Measurements from ENCODE around the gene BTBD7.
"Not testable (repeated sequence)": the region's sequence is repeated elsewhere in the genome, so short reads cannot be mapped to it uniquely, and the experiment has no call there.

BTBD7 gene, protein sequence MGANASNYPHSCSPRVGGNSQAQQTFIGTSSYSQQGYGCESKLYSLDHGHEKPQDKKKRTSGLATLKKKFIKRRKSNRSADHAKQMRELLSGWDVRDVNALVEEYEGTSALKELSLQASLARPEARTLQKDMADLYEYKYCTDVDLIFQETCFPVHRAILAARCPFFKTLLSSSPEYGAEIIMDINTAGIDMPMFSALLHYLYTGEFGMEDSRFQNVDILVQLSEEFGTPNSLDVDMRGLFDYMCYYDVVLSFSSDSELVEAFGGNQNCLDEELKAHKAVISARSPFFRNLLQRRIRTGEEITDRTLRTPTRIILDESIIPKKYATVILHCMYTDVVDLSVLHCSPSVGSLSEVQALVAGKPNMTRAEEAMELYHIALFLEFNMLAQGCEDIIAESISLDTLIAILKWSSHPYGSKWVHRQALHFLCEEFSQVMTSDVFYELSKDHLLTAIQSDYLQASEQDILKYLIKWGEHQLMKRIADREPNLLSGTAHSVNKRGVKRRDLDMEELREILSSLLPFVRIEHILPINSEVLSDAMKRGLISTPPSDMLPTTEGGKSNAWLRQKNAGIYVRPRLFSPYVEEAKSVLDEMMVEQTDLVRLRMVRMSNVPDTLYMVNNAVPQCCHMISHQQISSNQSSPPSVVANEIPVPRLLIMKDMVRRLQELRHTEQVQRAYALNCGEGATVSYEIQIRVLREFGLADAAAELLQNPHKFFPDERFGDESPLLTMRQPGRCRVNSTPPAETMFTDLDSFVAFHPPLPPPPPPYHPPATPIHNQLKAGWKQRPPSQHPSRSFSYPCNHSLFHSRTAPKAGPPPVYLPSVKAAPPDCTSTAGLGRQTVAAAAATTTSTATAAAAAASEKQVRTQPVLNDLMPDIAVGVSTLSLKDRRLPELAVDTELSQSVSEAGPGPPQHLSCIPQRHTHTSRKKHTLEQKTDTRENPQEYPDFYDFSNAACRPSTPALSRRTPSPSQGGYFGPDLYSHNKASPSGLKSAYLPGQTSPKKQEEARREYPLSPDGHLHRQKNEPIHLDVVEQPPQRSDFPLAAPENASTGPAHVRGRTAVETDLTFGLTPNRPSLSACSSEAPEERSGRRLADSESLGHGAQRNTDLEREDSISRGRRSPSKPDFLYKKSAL

GRCh38 chr14:93332853-93333630 lies at the start of gene BTBD7:
BTBD7 (minus strand) TSS chr14:93333036; CDS start chr14:93296051, 36,985 bp downstream.
- peak; percentile 96 for DNase-seq

GRCh38 chr14:93381644-93382043 lies 48.8 kb upstream of the BTBD7 start:
- no peak for DNase-seq

- DNase-seq: no peak
Measured at GRCh38 chr14:93379831-93380230, 47.0 kb upstream of the BTBD7 start.

DNA sequence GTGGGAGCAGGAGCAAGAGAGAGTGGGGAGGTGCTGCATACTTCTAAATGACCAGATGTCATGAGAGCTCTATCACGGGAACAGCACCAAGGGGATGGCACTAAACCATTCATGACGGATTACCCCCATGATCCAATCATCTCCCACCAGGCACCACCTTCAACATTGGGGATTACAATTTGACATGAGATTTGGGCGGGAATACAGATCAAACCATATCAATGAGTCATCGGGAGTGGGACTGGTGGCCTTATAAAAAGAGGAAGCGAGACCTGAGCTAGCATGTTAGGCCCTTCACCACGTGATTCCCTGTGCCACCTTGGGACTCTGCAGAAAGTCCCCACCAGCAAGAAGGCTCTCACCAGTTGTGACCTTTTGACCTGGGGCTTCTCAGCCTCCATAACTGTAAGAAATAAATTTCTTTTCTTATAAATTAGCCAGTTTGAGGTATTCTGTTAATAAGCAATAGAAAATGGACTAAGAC lies 42.9 kb upstream of the BTBD7 start:
- DNase-seq: no peak

DNA sequence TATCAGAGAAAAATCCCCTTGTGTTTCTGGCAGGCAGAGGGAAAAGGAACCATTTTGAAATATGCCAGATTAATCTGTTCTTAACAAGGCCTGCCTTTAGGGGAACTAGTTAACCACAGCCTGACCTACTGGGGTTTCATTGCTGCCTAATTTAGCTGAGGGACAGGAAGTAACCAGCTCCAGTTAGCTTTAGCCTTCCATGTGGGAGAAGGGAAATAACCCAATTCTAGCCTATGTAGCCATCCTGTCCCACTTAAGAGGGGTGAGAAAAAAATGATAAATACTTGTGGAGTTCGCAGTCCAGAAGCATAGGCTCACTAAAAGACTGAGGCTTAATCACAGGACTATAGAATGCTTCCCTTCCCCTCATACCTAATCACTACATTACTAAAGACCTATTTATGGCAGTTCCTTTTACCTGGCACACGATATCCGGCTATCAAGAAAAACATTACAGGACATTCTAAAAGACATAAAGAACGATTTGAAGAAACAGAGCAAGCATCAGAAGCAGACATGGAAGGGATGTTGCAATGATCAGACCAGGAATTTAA lies 37.0 kb upstream of the BTBD7 start:
- no peak for DNase-seq

DNA sequence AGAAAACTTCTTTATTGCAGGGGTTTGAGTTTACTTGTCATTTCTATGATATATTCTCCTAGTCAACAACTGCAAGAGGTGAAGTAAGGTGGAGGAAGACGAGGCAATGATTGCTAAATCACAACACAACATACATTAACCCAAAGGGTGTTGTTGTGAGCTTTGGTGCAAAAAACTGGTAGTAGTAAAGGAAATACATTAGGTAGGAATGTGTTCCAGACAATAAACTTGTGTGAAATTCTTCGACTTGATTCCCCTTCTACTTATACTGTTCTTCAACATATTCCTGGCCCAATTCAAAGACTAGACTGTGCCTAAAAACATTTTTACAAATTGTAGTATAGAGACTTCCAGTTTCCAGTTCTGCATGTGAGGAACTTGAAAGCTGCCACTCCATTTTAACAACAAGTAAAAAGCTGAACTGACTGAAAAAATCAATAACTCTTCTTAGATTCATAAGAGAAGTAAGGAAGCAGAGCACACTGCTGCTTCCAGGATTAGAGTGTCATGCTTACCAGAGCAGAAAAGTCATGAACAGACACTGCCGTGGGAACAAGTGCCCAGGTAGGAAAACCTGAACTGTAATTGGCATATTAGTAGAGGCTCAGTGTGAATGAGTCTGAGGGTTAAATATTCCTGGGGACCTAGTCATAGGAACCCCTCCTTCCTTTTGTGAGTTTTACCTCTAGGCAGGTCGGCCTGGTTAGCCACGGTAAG lies 36.3 kb upstream of the BTBD7 start:
- no peak for DNase-seq

- not testable (repeated sequence) for DNase-seq
Measured at GRCh38 chr14:93354873-93355272, 22.0 kb upstream of the BTBD7 start.

DNA sequence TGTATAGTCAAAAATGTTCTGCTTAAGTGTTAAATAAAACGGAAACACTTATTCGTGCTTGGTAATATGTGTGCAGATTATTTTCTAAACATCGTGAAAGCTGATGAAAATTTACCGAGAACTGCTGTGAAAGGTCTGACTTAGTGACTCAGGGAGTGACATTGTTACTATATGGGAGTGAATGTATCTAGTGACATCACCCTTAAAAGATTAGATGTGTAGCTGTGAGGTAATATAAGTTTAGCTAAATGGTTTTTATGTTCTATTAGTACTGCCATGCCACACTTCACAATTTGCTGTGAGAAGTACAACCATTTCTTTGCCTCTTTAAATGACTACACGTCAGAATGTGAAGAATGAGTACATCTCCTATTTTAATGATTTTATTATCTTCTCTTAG lies 15.5 kb upstream of the BTBD7 start:
- no peak for DNase-seq

GRCh38 chr14:93347850-93348249 lies 15.0 kb upstream of the BTBD7 start:
- no peak for DNase-seq

DNA sequence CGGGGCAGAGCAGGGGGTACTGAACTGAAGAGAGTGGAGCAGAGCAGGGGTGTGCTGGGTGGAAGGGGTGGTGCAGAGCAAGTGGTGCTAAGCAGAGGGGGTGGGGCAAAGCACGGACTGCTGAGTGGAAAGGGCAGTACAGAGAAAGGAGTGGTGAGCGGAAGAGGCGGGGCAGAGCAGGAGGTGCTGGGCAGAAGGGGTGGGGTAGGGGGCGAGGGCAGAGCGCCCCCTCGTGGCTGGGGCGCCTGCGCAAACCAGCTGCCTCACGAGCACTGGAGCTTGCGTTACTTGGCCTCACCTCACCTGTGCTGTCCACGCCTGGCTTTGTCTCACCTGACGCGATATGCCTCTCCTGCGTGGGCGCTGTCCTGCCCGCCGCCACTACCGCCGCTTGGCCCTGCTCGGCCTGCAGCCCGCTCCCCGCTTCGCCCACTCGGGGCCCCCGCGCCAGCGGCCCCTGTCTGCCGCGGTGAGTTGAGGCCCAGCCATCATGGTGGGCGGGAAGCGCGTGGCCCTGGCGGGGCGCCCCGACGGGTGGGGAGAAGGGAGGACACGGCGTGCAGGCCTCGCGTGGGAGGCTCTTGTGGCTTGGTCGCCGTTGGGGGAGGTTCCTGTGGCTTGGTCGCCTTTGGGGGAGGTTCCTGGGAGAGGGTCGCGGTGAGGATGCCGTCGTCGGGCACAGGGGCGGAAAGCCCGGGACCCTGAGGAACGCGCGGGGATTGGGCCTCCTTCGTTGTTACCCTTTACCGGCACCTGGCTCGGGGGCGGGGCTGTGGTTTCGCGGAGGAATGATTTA lies 14.3 kb upstream of the BTBD7 start, which contains the start of gene COX8C:
COX8C (plus strand) TSS at position 257 of the 796 bp plus-strand sequence; CDS start at position 344, 87 bp downstream.
- no peak for DNase-seq

GRCh38 chr14:93343797-93344196 lies 11.0 kb upstream of the BTBD7 start:
- DNase-seq: no peak

GRCh38 chr14:93343266-93343665 lies 10.4 kb upstream of the BTBD7 start:
- no peak for DNase-seq

- DNase-seq: no peak
Measured at GRCh38 chr14:93337884-93338283, 5.0 kb upstream of the BTBD7 start.

DNA sequence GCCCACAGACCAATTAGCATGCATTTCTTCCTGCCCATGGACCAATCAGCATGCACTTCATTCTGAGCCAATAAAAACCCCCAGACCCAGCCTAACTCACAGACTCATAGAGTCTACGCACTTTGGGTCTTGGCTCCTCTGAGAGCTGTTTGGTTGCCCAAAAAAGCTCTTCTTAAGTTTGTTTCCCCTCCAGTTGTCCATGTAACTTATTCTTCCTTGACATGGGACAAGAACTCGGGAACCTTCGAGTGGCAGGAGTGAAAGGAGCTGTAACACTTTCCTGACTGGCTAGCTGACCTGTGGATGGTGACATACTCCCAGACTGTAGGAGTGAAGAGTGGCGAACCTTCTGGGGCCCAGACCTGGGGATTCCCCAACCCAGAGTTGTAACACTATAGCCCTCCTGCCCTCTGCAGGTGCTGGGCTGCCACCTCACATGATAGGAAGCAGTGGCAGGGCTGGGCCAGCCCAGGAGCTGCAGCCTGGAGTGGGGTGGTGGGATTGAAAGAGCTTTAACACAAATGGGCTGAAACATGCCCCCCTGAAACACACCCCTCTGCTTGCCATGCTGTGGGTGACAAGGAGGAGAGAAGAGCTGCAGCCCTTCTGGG lies 4.4 kb upstream of the BTBD7 start:
- no peak for DNase-seq

DNA sequence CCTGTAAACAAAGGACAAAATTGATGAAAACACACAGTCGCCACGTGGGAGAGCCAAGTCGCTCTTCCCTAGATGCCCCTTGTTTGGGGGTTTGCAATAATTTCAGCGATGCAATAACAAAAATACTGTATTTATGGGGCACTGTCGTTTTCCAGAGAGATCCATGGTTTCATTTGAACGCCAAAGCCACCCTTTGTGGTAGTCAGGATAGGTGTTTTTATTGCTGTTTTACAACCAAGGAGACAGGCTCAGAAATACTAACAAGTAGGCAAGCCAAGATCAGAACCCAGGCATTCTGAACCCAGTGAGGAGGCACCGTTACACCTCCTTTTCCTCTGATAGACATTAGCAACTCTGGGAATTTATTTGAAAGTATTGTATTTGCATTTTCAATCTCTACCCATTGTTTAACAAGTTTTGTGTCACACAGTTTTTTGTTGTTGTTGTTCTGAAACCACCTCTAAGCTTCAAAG lies 831 bp upstream of the BTBD7 start:
- no peak for DNase-seq

DNA sequence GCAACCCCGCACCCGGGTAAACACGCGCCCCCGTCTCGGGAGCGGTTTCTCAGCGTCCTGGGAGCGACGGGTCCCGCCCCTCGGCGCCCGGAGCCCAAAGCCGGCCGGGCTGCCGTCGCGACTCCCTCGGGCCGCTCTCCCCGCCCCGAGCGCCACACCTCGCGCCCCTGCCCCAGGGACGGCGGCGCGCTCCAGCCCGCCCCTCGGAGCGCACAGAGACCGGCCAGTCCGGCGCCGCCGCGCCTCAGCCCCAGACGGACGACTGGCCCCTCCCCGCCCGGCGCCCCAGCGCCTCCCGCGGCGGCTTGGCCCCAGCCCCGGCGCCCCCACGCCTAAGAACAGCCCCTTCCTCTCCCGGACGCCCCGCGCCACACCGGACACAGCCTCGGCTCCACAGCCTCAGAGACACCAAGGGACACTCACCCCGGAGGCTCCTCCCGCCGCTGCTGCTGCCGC lies 411 bp downstream of the BTBD7 start:
- DNase-seq: peak; percentile 46

- no peak for DNase-seq
Measured at GRCh38 chr14:93331728-93332396, 974 bp downstream of the BTBD7 start.

DNA sequence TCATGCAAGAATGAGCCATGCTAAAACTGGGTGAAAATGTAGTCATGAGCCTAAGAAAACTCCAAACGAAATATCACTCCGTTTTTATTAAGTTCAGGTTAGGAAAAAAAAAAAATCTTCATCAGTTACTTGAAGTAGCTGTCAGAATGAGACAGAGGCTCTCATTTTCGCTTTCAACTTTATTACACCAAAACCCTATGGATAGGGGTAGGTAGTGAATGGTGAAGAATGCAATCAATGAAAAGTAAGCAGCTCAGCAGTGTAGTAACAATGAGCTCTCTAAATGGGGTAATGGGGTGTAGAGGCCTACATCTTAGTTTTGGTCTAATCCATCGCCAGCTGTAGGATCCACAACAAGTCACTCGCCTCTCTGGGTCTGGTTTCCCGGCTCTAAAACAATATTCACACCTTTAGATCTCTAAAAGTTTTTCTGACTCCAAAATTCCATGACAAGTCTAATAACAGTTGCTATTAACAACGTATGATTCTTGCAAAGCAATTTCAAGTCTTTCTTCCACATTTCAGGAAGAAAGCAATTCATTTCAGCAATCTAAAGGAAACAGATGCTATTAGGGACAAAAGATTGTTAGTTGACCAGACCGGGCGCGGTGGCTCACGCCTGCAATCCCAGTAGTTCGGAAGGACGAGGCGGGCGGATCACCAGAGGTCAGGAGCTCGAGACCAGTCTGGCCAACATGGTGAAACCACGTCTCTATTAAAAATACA lies 1.7 kb downstream of the BTBD7 start:
- DNase-seq: no peak
